Esophagus squamous epithelium (tissue), 4 donors: ENCODE measurements around the gene MAP7D1.
"Not testable (repeated sequence)": the region's sequence is repeated elsewhere in the genome, so short reads cannot be mapped to it uniquely, and the experiment has no call there.

ENCODE experiments used
- POLR2A ChIP-seq, 4 donors: fragments of 450-650 bp; IDR thresholded peaks; one replicate each; pipeline ENCODE4 v1.6.1; 2017; ENCODE audit warnings: antibody characterized with exemption in 4 of 4, mild to moderate bottlenecking in 4 of 4, moderate library complexity in 3 of 4
- TF ChIP-seq, protein P1 (sequence below), 6 experiments: fragments of 450-650 bp in 4 of 6; fragments of 200-600 bp in 2 of 6; sonication (generic) in 2 of 6; IDR thresholded peaks; one replicate each; pipeline ENCODE4 v1.5.1; 2016 to 2019; ENCODE audit warnings: antibody characterized with exemption in 6 of 6, mild to moderate bottlenecking in 4 of 6, moderate library complexity in 4 of 6

DNA sequence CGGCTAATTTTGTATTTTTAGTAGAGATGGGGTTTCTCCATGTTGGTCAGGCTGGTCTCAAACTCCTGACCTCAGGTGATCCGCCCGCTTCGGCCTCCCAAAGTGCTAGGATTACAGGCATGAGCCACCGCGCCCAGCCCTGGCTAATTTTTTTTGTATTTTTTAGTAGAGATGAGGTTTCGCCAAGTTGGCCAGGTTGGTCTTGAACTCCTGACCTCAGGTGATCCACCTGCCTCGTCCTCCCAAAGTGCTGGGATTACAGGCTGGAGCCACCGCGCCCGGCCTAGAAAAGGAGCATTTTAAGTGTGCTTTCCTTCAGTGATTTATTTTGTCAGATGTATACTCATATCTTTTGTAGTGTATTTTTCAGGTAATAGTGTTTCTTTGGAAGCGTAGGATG is 74.3 kb downstream of the MAP7D1 start:
- TF ChIP-seq, protein P1, sequence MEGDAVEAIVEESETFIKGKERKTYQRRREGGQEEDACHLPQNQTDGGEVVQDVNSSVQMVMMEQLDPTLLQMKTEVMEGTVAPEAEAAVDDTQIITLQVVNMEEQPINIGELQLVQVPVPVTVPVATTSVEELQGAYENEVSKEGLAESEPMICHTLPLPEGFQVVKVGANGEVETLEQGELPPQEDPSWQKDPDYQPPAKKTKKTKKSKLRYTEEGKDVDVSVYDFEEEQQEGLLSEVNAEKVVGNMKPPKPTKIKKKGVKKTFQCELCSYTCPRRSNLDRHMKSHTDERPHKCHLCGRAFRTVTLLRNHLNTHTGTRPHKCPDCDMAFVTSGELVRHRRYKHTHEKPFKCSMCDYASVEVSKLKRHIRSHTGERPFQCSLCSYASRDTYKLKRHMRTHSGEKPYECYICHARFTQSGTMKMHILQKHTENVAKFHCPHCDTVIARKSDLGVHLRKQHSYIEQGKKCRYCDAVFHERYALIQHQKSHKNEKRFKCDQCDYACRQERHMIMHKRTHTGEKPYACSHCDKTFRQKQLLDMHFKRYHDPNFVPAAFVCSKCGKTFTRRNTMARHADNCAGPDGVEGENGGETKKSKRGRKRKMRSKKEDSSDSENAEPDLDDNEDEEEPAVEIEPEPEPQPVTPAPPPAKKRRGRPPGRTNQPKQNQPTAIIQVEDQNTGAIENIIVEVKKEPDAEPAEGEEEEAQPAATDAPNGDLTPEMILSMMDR (IDR thresholded peaks at IDR 0.05) = not testable (repeated sequence)
- TF ChIP-seq POLR2A (IDR thresholded peaks at IDR 0.05) = not testable (repeated sequence)
